ENCODE data around the gene GLT1D1.

DNA sequence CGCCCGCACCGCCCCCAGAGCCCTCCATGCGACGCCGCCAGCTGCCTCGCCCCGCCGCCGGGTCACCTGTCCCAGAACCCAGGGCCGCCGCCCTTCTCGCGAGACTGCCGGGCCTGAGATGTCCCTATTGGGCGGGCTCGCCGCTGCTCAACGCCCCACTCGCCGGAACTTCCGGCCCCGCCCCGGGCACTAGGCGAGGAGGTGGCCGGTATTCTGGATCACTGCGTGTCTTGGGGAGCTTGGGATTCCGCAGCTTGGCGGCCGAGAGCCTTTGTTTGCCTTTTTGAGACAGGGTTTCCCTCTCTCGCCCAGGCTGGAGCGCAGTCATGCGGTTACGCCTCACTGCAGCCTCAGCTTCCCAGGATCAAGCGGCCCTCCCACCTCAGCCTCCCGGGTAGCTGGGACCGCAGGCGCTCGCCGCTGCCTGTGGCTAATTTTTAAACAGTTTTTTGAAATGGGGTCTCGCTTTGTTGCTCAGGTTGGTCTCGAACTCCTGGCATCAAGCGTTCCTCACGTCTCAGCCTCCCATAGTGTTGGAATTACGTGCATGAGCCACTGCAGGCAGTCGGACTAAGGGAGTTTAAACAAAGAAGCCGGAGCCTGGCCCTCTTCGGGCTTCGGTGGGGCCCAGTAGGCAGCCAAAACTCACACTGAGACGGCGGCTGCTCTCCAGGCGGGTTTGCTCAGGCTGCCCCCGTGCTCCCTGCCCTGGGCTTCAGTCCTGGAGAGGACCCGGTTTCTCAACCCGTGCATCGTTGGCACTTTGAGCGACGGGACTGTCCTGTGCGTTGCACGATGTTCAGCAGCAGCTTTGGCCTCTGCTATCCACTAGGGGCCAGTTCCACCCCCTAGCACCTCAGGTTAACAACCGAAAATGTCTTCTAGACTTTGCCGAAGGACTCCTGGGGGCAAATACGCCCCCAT, 29.1 kb upstream of the GLT1D1 start, which contains the start of gene SLC15A4:
- TF ChIP-seq, protein P1, sequence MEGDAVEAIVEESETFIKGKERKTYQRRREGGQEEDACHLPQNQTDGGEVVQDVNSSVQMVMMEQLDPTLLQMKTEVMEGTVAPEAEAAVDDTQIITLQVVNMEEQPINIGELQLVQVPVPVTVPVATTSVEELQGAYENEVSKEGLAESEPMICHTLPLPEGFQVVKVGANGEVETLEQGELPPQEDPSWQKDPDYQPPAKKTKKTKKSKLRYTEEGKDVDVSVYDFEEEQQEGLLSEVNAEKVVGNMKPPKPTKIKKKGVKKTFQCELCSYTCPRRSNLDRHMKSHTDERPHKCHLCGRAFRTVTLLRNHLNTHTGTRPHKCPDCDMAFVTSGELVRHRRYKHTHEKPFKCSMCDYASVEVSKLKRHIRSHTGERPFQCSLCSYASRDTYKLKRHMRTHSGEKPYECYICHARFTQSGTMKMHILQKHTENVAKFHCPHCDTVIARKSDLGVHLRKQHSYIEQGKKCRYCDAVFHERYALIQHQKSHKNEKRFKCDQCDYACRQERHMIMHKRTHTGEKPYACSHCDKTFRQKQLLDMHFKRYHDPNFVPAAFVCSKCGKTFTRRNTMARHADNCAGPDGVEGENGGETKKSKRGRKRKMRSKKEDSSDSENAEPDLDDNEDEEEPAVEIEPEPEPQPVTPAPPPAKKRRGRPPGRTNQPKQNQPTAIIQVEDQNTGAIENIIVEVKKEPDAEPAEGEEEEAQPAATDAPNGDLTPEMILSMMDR (IDR thresholded peaks at IDR 0.05), result no peak
- no peak for TF ChIP-seq ZFX (IDR thresholded peaks at IDR 0.05; ENCODE audit: borderline replicate concordance)
